ENCODE measurements around the gene WHRN. TPM values are rescaled to one million over a fixed set of nuclear protein-coding genes. Genes with fewer than 3 reads are reported as not detected.
A peak's percentile ranks its signal among the peaks of the same experiment; 100 is the strongest.

WHRN gene
- total RNA-seq, 2 donors from 2014 or later: 7.1 to 8.6 TPM

GRCh38 chr9:114454652-114455051 is 50.6 kb downstream of the WHRN start:
- no peaks in the 10 kb centered on the region for H3K27me3 Mint-ChIP-seq (ENCODE audit: low read depth)
- H3K27ac Mint-ChIP-seq: no peak overlapping the region
- no peak overlapping the region for H3K4me3 Mint-ChIP-seq
- H3K4me1 Mint-ChIP-seq (ENCODE audit: low read depth): peaks cover 21% of the 10 kb centered on the region
- H3K36me3 Mint-ChIP-seq (ENCODE audit: insufficient read depth in 2 of 2): peaks cover 0 to 4% of the 10 kb centered on the region in 2 donors
- H3K9me3 Mint-ChIP-seq: no peaks in the 10 kb centered on the region
- DNase-seq (no peak), ATAC-seq (replicated peaks in 1 of 2) (no peak)

DNA sequence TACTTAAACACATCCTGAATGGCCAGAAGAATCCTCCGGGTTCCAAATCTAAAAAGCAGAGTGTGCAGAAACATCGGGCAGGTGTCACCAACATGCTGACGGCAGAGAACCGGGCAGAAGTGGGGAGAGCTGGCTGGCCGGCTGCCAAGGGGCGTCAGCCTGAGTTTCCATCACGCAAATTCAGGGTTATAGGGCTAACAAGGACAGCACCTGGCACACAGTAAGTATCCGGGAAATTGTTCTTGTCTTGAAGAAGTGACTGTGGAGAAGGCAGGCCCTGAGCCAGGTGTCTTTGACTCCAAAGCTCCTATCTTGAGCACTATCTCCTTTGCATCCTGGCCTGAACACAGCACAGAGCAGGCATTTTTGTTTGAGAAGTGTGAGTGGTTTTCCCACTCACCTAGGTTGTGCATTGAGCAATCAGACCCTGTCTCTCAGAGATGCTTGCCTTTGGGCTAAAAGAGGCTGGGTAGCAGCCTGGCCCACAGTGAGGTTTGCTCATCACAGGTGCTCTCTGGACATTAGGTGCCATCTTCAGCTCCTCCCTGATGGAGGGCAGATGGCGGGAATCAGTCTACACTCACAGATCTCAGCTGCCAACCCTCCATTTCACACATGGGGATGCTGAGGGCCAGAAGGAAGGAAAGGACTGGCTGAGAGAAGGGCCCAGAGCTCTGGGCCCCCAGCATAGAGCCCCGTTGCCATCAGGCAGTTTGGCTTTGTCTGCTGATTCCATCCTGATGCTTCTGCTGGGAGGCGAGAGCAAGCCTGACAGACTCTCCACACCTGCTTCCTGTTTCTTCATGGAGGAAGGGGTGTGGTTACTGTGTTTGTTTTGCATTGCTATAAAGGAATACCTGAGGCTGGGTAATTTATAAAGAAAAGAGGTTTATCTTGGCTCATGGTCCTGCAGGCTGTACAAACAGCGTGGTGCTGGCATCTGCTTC is 52.8 kb downstream of the WHRN start:
- ATAC-seq (replicated peaks in 1 of 2) (peak; percentile 30 to 44), DNase-seq (peak; percentile 27 to 38)
- Mint-ChIP-seq H3K36me3 (ENCODE audit: insufficient read depth in 2 of 2) (peaks cover 0 to 4% of the 10 kb centered on the region in 2 donors), H3K4me1 (ENCODE audit: low read depth) (peaks cover 21% of the 10 kb centered on the region), H3K4me3 (no peak overlapping the region), H3K27ac (peak overlapping the region; percentile 42), H3K27me3 (ENCODE audit: low read depth) (no peaks in the 10 kb centered on the region), H3K9me3 (no peaks in the 10 kb centered on the region)

GRCh38 chr9:114451707-114452031 is 53.6 kb downstream of the WHRN start:
- H3K27ac Mint-ChIP-seq: peak overlapping the region; percentile 48
- H3K4me3 Mint-ChIP-seq: no peak overlapping the region
- peaks cover 21% of the 10 kb centered on the region for H3K4me1 Mint-ChIP-seq (ENCODE audit: low read depth)
- H3K9me3 Mint-ChIP-seq: no peaks in the 10 kb centered on the region
- peaks cover 0 to 4% of the 10 kb centered on the region in 2 donors for H3K36me3 Mint-ChIP-seq (ENCODE audit: insufficient read depth in 2 of 2)
- no peaks in the 10 kb centered on the region for H3K27me3 Mint-ChIP-seq (ENCODE audit: low read depth)
- no peak for DNase-seq
- no peak for ATAC-seq (replicated peaks in 1 of 2)

DNA sequence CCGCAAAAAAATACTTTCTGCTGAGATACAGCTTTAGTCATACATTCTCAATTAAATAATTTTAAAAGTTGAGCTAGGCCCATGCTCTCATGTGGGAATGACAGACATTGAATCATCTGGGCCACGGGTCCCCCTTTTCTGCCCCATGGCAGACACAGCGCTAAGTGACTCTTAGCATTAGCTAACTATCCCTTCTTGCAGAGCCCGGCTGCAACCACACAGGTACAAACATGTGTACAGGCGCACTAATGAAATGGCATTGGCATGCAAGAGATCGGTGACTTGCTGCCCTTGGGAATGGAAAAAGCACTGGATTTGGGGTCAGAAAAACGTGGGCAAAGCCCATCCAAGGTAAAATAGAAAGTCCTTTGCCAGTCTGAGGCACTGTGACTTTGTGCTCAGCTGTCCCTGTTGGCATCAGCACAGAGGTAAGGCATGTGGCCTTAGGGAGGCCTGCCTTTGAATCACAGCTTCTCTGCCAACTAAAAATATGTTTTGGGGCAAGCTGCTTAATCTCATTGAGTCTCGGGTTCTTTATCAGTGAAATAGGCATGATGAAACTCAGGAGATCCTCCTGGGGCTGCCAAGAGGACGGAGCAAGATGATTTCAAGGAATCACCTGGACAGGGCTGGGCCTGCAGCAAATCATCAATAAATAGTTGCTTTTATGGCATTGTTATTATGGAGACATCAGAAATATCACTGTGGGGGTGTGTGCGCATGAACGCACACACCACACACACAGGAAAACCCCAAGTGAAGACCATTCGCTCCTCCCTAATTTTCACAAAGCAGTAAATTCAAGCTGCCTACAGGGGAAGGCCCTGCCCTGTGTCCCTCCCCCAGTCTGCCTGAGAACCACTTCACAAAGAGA is 54.2 kb downstream of the WHRN start:
- DNase-seq (no peak), ATAC-seq (replicated peaks in 1 of 2) (peak in 1 of 2 donors; percentile 48)
- H3K27me3 Mint-ChIP-seq (ENCODE audit: low read depth): no peaks in the 10 kb centered on the region
- no peak overlapping the region for H3K4me3 Mint-ChIP-seq
- H3K27ac Mint-ChIP-seq: peak overlapping the region; percentile 48
- no peaks in the 10 kb centered on the region for H3K9me3 Mint-ChIP-seq
- peaks cover 0 to 4% of the 10 kb centered on the region in 2 donors for H3K36me3 Mint-ChIP-seq (ENCODE audit: insufficient read depth in 2 of 2)
- peaks cover 21% of the 10 kb centered on the region for H3K4me1 Mint-ChIP-seq (ENCODE audit: low read depth)

- DNase-seq (no peak), ATAC-seq (replicated peaks in 1 of 2) (no peak)
- Mint-ChIP-seq H3K9me3 (no peaks in the 10 kb centered on the region), H3K27ac (no peak overlapping the region), H3K4me1 (ENCODE audit: low read depth) (peaks cover 21% of the 10 kb centered on the region), H3K4me3 (no peak overlapping the region), H3K27me3 (ENCODE audit: low read depth) (no peaks in the 10 kb centered on the region), H3K36me3 (ENCODE audit: insufficient read depth in 2 of 2) (peaks cover 0 to 4% of the 10 kb centered on the region in 2 donors)
These were observed 55.1 kb downstream of the WHRN start for GRCh38 chr9:114450181-114450580.

- Mint-ChIP-seq H3K9me3 (no peaks in the 10 kb centered on the region), H3K36me3 (ENCODE audit: insufficient read depth in 2 of 2) (peaks cover 0 to 4% of the 10 kb centered on the region in 2 donors), H3K4me3 (no peak overlapping the region), H3K27ac (no peak overlapping the region), H3K4me1 (ENCODE audit: low read depth) (peaks cover 21% of the 10 kb centered on the region), H3K27me3 (ENCODE audit: low read depth) (no peaks in the 10 kb centered on the region)
- ATAC-seq (replicated peaks in 1 of 2) (no peak), DNase-seq (no peak)
These were observed 56.0 kb downstream of the WHRN start for GRCh38 chr9:114449236-114449635.

DNA sequence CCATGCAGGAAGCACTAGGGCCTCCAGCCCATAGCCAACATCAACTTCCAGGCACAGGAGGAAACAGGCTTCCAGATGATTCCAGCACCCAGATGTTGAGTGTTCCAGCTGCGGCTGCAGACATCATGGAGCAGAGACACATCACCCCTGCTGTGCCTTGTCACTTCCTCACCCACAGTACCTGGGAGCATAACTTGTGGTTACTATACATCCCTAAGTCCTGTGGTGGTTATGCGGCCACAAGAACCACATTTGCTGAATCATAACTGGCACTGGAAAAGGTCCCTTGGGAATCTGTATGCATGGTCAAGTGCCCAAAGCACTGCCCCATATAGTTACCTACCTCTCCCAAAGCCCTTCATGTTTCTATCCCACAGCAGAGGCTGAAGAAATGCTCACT is 56.6 kb downstream of the WHRN start:
- peaks cover under 1% of the 10 kb centered on the region in 2 donors for H3K9me3 Mint-ChIP-seq
- no peak overlapping the region for H3K27ac Mint-ChIP-seq
- H3K27me3 Mint-ChIP-seq (ENCODE audit: low read depth): no peaks in the 10 kb centered on the region
- DNase-seq (no peak), ATAC-seq (replicated peaks in 1 of 2) (no peak)
- no peak overlapping the region for H3K4me3 Mint-ChIP-seq
- peaks cover 21% of the 10 kb centered on the region for H3K4me1 Mint-ChIP-seq (ENCODE audit: low read depth)
- H3K36me3 Mint-ChIP-seq (ENCODE audit: insufficient read depth in 2 of 2): peaks cover 0 to 2% of the 10 kb centered on the region in 2 donors

DNA sequence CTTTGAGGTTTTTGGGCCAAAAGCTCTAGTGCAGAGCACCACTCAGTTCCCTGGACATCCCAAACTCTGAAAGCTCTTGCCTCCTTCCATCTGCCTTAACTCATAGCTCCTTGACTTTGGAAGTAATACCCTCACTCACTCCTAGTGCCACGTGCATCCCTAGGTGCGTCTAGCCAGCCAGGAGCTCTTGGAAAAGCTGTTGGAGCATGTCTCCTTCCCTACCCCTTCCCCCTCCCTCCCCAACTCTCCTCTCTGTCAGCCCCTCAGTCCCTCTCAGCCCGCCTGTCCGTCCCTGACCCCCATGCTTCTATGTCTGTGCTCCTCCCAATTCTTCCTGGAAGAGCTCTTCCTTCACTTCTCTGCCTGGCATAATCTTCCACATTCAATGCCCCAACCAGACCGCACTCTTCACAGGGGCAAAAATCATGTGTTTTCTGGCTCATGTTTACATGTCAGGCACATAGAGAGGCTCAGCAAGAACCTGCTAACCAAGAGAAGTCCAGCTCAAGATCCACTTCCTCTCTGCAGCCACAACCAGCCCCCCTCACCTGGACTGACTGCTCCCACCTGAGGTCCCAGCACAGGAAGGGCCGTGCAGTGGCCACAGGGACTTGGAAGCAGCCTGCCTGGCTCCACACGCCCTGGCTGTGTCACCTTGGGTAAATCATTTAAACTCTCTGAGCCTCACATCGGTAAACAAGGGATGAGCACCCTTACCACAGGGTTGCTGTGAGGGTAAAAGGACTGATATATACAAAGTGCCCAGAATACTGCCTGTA is 58.4 kb downstream of the WHRN start:
- Mint-ChIP-seq H3K9me3 (peaks cover 5 to 7% of the 10 kb centered on the region in 2 donors), H3K27ac (no peak overlapping the region), H3K27me3 (ENCODE audit: low read depth) (no peaks in the 10 kb centered on the region), H3K4me3 (no peak overlapping the region), H3K36me3 (ENCODE audit: insufficient read depth in 2 of 2) (peaks cover 0 to 2% of the 10 kb centered on the region in 2 donors), H3K4me1 (ENCODE audit: low read depth) (peaks cover 7% of the 10 kb centered on the region)
- ATAC-seq (replicated peaks in 1 of 2) (no peak), DNase-seq (no peak)

DNA sequence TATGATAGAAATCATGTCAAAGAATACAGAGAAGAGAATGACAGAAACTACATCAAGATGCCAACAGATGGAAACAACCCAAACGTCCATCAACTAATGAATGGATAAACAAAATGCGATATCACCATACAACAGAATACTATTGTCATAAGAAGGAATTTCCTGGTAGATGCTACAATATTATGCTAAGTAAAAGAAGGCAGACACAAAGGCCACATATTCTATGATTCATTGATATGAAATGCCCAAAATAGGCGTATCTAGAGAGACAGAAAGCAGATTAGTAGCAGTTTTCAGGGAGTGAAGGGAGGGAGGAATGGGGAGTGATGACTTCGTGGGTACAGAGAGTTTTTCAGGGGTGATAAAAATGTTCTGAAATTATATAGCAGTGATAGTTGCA is 59.2 kb downstream of the WHRN start:
- H3K4me3 Mint-ChIP-seq: no peak overlapping the region
- H3K4me1 Mint-ChIP-seq (ENCODE audit: low read depth): no peaks in the 10 kb centered on the region
- H3K36me3 Mint-ChIP-seq (ENCODE audit: insufficient read depth in 2 of 2): peaks cover 0 to 2% of the 10 kb centered on the region in 2 donors
- DNase-seq (no peak), ATAC-seq (replicated peaks in 1 of 2) (no peak)
- H3K9me3 Mint-ChIP-seq: peaks cover 5 to 7% of the 10 kb centered on the region in 2 donors
- no peak overlapping the region for H3K27ac Mint-ChIP-seq
- H3K27me3 Mint-ChIP-seq (ENCODE audit: low read depth): no peaks in the 10 kb centered on the region

DNA sequence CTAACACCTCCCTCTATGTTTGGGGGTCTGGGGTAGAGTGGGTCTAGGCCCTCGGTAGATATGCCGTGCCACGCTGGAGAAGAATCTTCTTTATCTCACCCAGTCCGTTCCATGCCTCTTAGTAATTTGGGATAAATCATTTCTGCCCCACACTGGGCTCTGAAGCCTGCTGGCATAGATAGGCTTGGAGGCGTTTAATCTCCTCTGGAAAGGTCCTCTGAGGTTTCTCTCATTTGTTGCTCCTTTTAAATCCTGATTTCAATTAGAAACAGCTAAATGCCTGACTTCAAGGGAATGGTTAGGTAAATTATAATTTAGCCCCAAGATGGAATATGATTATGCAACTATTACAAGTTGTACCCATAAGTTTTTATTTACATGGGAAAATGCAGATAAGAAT is 59.7 kb downstream of the WHRN start:
- DNase-seq (no peak), ATAC-seq (replicated peaks in 1 of 2) (no peak)
- Mint-ChIP-seq H3K36me3 (ENCODE audit: insufficient read depth in 2 of 2) (peaks cover 0 to 2% of the 10 kb centered on the region in 2 donors), H3K27me3 (ENCODE audit: low read depth) (no peaks in the 10 kb centered on the region), H3K9me3 (peaks cover 5 to 7% of the 10 kb centered on the region in 2 donors), H3K4me3 (no peak overlapping the region), H3K4me1 (ENCODE audit: low read depth) (no peaks in the 10 kb centered on the region), H3K27ac (no peak overlapping the region)

DNA sequence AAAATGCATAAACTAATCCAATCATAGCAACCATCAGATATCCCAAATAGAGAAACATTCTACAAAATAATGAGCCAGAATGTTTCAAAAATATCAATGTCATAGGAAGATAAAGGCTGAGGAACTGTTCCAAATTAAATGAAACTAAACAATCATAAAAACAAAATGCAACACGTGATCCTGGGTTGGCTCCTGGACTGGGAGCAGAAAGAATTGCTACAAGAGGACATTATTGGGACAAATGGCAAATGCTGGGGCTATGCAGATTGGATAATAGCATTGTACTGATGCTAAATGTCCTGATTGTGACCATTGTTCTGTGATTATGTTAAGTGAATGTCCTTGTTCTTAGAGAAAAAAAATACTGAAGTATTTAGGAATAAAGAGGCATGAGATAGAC is 63.3 kb downstream of the WHRN start:
- no peak for DNase-seq
- Mint-ChIP-seq H3K27me3 (ENCODE audit: low read depth) (no peaks in the 10 kb centered on the region), H3K4me1 (ENCODE audit: low read depth) (no peaks in the 10 kb centered on the region), H3K27ac (no peak overlapping the region), H3K36me3 (ENCODE audit: insufficient read depth in 2 of 2) (peaks cover 0 to 2% of the 10 kb centered on the region in 2 donors), H3K9me3 (peaks cover 5 to 7% of the 10 kb centered on the region in 2 donors), H3K4me3 (no peak overlapping the region)
- no peak for ATAC-seq (replicated peaks in 1 of 2)

- ATAC-seq (replicated peaks in 1 of 2) (no peak), DNase-seq (no peak)
- H3K36me3 Mint-ChIP-seq (ENCODE audit: insufficient read depth in 2 of 2): no peaks in the 10 kb centered on the region
- H3K27ac Mint-ChIP-seq: no peak overlapping the region
- H3K4me1 Mint-ChIP-seq (ENCODE audit: low read depth): no peaks in the 10 kb centered on the region
- H3K27me3 Mint-ChIP-seq (ENCODE audit: low read depth): no peaks in the 10 kb centered on the region
- no peak overlapping the region for H3K4me3 Mint-ChIP-seq
- H3K9me3 Mint-ChIP-seq: no peaks in the 10 kb centered on the region
These were observed 67.8 kb downstream of the WHRN start for GRCh38 chr9:114437401-114437893.
